Stimulated activated CD4-positive, alpha-beta T cell treated with anti-CD3 and anti-CD28 coated beads, Interleukin-4, amount 100 ng/mL, for 48 hours (primary cell): Measurements from ENCODE around the gene VPS9D1.
A peak's percentile ranks its signal among the peaks of the same experiment; 100 is the strongest.
"Not testable (repeated sequence)": the region's sequence is repeated elsewhere in the genome, so short reads cannot be mapped to it uniquely, and the experiment has no call there.

Source experiments
- DNase-seq, 2 donors: peaks; one replicate each; pipeline ENCODE4 v3.0.0-alpha.2; 2020; ENCODE audit warnings: low read depth in 2 of 2

Gene VPS9D1

GRCh38 chr16:89695086-89695874 is 25.4 kb downstream of the VPS9D1 start:
- no peak for DNase-seq

GRCh38 chr16:89694784-89695085 is 26.0 kb downstream of the VPS9D1 start:
- not testable (repeated sequence) for DNase-seq

- DNase-seq = no peak
Observed at GRCh38 chr16:89693931-89694783, 26.5 kb downstream of the VPS9D1 start.

GRCh38 chr16:89693289-89693731 is 27.4 kb downstream of the VPS9D1 start:
- DNase-seq = no peak

GRCh38 chr16:89691986-89692569 is 28.6 kb downstream of the VPS9D1 start:
- no peak for DNase-seq

- DNase-seq = no peak
Observed at GRCh38 chr16:89691231-89691985, 29.3 kb downstream of the VPS9D1 start.

- DNase-seq = no peak
Observed at GRCh38 chr16:89690392-89690901, 30.3 kb downstream of the VPS9D1 start.

GRCh38 chr16:89689621-89690020 is 31.1 kb downstream of the VPS9D1 start:
- not testable (repeated sequence) for DNase-seq

GRCh38 chr16:89689142-89689541 is 31.6 kb downstream of the VPS9D1 start:
- DNase-seq = no peak

- no peak for DNase-seq
Observed at GRCh38 chr16:89688395-89688794, 32.3 kb downstream of the VPS9D1 start.

- peak in 1 of 2 donors; percentile 13 for DNase-seq
Observed at GRCh38 chr16:89687092-89687940, 33.4 kb downstream of the VPS9D1 start.

- peak; percentile 82 to 91 for DNase-seq
Observed at GRCh38 chr16:89686520-89687091, 34.1 kb downstream of the VPS9D1 start, which contains the start of gene CDK10. TSS of gene CDK10 (plus strand) at chr16:89686689. CDS start at chr16:89686711, 22 bp downstream.

GRCh38 chr16:89685916-89686315 is 34.8 kb downstream of the VPS9D1 start:
- DNase-seq = no peak

- DNase-seq = no peak
Observed at GRCh38 chr16:89678258-89678657, 42.4 kb downstream of the VPS9D1 start.

GRCh38 chr16:89672177-89672941 is 48.3 kb downstream of the VPS9D1 start:
- no peak for DNase-seq

GRCh38 chr16:89671565-89671964 is 49.1 kb downstream of the VPS9D1 start:
- not testable (repeated sequence) for DNase-seq

GRCh38 chr16:89670496-89671431 is 49.9 kb downstream of the VPS9D1 start:
- no peak for DNase-seq

- DNase-seq = no peak
Observed at GRCh38 chr16:89669755-89670154, 50.9 kb downstream of the VPS9D1 start.
